ENCODE results near the gene WIPF2.
"Not testable (repeated sequence)": the region's sequence is repeated elsewhere in the genome, so short reads cannot be mapped to it uniquely, and the experiment has no call there.

- not testable (repeated sequence) for TF ChIP-seq GTF2F1 (IDR thresholded peaks at IDR 0.05; ENCODE audit: borderline replicate concordance, low read depth, low read length); POLR2AphosphoS5 (IDR thresholded peaks at IDR 0.05; ENCODE audit: low read depth, low read length); KDM5A (IDR thresholded peaks at IDR 0.05; ENCODE audit: low read length); EP300 (IDR thresholded peaks at IDR 0.05; ENCODE audit: borderline replicate concordance in 1 of 2, low read depth in 2 of 2, low read length in 2 of 2); TCF12 (IDR thresholded peaks at IDR 0.05; ENCODE audit: low read depth, low read length); YY1 (IDR thresholded peaks at IDR 0.05; ENCODE audit: low read depth, low read length); MAX (IDR thresholded peaks at IDR 0.05); TBP (IDR thresholded peaks at IDR 0.05; ENCODE audit: low read depth, low read length); CTCF (IDR thresholded peaks at IDR 0.05; ENCODE audit: control extremely low read depth in 1 of 3, insufficient read depth in 1 of 3, low read depth in 1 of 3, low read length in 3 of 3); SP2 (IDR thresholded peaks at IDR 0.05; ENCODE audit: low read length)
Measured at GRCh38 chr17:40213914-40214313, 5.2 kb upstream of the WIPF2 start.
